DMS53 treated with DMSO at 0.1 percent for 48 hours (cell line): ENCODE results near the gene KLHDC10.
"Not testable (repeated sequence)": the region's sequence is repeated elsewhere in the genome, so short reads cannot be mapped to it uniquely, and the experiment has no call there.

Experiments used
- DNase-seq: peaks from one replicate; lab custom pipeline; 2025; ENCODE audit not compliant: unreplicated experiment; lab: John Stamatoyannopoulos, UW

Gene KLHDC10

DNA sequence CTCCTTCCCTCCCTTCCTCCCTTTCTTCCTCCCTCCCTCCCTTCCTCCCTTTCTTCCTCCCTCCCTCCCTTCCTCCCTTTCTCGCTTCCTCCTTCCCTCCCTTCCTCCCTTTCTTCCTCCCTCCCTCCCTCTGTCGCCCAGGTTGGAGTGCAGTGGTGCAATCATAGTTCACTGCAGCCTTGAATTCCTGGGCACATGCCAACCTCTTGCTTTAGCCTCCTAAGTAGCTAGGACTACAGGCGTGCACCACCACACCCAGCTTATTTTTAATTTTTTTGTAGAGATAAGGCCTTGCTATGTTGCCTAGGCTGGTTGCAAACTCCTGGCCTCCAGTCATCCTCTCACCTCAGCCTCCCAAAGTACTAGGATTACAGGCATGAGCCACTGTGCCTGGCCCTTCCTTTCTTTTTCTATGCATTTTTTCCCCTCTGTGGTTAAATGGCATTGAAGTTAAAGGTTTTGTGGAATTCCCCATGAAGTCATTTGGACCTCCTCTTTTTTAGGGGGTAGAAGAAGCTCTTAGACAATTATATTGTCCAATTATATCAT lies 9.6 kb downstream of the KLHDC10 start:
- no peak for DNase-seq

DNA sequence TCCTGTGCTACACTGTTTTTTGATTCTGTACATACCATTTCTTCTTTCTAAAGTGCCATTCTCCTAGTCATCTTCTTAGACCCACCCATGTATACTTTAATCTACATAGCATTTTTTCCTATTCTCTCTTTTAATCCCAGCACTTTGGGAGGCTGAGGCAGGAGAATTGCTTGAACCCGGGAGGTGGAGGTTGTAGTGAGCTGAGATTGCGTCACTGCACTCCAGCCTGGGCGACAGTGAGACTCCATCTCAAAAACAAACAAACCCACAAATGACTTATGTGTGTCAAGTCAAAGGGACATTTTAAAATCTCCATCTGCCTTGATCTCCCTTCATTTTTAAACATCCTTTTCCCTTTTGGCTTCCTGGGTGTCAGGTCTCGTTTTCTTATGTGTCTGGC lies 13.2 kb downstream of the KLHDC10 start:
- not testable (repeated sequence) for DNase-seq

DNA sequence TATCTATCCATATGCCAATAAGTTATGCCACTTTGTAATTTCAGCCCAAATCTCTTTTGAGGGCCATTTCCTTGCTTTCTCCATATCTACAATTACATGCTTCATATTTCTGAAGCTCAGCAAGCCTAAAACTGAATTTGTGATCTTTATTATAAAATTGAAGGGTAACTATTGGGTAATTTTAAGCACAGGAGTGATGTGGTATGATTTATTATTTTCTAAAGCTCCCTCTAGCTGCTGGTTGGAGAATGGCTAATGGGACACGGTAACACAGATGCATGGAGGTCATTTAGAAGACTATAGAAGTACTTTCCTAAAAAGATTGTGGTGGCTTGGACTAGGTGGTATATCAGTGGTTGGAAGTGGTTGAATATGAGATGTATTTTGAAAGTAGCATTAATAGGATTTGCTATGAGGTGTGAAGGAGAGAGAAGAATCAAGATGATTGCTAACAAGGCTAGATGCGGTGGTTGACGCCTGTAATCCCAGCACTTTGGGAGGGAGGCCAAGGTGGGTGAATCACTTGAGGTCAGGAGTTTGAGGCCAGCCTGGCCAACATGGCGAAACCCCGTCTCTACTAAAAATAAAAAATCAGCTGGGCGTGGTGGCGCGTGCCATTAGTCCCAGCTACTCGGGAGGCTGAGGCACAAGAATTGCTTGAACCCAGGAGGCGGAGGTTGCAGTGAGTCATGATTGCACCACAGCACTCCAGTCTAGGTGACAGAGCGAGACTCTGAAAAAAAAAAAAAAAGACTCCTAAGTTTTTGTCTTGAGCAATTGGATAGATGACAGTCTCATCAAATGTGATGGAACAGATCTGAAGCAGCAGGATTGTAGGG lies 13.9 kb downstream of the KLHDC10 start:
- peak; percentile 11 for DNase-seq

DNA sequence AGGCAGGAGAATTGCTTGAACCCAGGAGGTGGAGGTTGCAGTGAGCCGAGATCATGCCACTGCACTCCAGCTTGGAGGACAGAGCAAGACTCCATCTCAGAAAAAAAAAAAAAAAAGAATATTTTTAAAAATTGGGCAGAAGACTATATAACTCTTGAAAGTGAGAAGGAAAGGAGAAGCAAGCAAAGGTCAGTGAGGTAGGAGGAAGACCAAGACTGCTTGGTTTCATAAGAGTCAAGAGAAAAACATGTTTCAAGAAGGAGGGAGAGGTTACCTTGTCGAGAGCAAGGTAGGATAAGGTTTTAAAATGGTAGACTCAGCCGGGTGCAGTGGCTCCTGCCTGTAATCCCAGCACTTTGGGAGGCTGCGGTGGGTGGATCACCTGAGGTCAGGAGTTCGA lies 14.9 kb downstream of the KLHDC10 start:
- not testable (repeated sequence) for DNase-seq

DNA sequence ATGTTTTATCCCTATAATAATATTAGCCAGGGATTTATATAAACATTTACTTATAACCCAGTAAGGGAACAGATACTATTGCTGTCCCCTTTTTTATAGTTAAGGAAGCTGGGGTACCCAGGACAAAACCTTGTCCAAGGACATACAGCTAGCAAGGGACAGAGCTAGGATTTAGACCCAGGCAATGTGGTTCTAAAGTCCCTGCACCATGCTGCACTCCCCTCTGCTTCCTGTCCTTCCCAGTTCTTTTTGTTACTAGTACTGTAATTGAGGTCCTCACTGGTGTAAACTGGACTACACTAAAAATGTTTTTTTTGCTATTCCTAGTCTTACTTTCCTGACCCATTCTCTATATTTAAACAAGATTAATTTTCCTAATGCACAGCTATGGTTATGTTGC lies 16.6 kb downstream of the KLHDC10 start:
- DNase-seq, result no peak

DNA sequence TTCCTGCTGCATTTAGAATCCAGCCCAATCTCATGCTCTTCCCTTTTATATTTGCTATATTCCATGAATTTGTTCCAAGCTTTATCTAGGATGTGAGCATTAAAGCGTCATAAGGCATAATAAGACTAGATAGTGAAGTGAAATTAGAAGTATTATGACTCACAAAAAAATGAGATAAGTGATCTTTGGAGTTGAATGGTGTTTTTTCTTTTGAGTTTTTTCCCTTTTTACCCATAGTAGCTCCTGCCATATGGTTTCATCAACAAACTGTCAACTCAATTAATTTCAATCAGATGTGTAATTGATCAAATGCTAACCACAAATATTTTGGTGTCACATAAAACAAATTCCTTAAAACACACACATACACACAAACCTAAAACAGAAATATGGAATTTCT lies 17.0 kb downstream of the KLHDC10 start:
- DNase-seq, result no peak

DNA sequence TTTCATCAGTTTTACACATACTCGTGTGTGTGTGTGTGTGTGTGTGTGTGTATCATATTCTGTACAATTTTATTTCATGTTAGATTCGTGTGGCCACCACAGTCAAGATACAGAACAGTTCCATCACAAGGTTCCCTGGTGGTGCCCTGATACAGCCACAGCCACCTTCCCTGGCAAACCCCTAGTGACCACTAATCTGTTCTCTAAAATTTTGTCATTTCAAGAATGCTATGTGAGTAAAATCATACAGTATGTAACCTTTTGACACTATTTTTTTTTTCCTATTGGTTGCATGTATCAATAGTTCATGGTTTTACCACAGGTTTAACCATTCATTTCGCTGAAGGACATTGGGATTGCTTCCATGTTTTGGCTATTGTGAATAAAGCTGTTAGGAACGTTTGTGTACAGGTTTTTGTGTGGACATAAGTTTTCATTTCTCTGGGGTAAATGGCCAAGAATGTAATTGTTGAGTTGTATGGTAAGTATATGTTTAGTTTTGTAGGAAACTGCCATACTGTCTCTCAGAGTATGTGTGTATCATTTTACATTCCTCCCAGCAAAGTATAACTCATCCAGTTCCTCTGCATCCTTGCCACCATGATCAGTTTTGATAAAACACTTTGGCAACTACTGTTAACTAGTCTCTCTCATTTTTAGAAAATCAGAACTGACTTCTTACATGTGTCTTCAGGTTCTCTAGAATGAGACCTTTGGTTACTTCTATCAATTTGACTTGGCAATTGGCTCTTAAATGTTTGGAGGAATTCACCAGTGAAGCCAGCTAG lies 20.6 kb downstream of the KLHDC10 start:
- DNase-seq, result no peak

DNA sequence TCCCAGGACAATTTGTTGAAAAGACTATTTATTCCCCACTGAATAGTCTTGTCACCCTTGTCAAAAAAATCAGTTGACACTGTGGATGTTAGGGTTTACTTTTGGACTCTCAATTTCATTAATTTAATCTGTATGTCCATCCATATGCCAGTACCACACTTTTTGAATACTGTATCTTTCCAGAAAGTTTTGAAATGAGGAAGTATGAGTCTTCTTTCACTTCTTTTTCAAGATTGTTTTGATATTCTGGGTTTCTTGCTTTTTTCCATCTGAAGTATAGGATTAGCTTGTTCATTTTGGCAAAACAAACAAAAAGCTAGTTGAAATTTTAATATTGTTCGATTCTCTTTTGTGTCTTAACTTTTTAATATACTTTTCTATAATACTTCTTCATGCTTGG lies 21.7 kb downstream of the KLHDC10 start:
- no peak for DNase-seq

DNA sequence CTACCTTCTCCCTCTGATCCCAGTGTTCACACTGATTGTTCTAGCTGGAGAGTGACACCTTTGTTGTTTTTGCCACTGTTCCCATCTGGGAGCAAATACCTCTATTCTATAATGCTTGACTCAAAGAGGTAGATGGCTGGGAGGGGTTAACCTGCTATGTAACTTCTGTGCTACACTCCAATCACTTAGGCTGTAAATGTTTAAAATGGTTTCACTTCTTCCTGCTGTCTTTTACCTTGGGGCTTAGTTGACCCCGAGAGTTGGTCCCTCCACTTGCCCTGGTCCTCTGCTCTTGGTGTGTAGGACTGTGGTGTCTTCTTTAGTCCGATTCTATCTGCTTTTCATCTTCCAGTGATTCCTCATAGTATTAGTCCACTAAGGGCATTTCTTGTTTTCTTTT lies 22.3 kb downstream of the KLHDC10 start:
- no peak for DNase-seq

DNA sequence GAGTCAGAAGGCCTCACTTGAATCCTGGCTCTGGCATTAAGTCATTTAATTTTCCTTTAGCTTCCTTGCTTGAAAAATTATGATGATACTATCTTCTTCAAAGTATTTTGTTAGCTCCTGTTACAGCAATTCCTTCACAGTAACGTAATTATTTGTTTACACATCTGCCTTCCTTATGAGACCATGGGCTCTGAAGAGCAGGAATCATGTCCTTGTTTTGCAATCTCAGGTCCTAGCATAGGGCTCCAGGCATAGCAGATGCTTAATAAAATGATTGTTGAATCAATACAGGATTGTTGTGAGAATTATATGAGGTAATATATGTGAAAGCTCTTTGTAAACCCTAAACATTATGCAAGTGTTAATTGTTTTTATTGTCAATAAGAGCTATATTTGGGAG lies 25.5 kb downstream of the KLHDC10 start:
- no peak for DNase-seq

DNA sequence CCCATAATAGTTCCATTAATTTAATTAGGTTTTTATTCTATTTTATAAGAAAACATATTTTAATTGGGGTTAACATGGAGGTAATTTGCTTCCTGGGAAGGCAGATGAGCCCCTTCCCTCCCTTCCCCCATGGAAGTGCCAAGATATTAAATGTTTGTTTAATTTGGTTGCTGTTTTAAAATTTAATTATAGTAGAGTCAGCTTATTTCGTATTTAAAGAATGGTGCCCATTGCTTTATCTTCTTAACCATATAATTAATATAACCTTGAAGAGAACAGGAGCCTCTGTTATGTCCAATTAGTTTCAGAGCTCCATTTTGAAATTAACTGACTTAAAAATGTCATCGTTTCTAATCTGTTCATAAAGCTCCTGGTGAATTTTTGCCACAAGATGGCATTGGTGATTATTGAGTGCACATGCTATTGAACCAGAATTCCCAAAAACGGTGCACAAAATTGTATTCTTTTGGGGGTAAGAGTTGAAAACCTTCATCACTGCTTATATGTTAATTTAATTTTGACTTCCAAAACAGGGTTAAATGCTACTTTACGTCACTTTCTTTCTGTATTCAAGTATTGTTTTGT lies 26.0 kb downstream of the KLHDC10 start:
- DNase-seq, result no peak

DNA sequence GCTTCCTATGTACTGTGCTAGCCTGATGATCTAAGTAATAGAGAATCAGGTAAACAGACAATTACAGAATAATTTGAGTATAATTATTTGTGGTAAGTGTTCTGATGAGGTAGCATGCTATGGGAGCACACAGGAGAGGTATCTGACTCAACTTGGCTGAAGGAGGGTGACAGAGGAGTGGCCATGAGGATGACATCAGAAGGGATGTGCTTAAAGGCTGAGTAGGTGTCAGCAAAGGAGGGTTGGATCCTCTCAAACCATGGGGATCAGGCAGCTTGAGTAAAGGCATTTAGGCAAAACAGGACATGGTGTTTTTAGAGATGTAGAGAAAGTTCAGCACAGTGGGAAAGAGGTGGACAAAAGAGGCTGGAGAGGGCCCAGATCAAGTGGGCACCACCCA lies 29.0 kb downstream of the KLHDC10 start:
- no peak for DNase-seq

DNA sequence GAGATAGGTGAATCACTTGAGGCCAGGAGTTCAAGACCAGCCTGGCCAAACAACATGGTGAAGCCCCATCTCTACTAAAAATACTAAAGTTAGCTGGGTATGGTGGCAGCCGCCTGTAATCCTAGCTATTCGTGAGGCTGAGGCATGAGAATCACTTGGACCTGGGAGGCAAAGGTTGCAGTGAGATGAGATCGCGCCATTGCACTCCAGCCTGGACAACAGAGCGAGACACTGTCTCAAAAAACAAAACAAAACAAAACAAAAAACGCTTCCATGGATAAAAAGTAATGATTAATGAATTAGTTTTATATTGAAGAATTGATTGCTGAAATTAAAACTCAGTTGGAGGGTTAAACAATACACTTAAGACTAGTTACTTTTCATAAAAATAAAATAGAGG lies 32.3 kb downstream of the KLHDC10 start:
- DNase-seq, result no peak

DNA sequence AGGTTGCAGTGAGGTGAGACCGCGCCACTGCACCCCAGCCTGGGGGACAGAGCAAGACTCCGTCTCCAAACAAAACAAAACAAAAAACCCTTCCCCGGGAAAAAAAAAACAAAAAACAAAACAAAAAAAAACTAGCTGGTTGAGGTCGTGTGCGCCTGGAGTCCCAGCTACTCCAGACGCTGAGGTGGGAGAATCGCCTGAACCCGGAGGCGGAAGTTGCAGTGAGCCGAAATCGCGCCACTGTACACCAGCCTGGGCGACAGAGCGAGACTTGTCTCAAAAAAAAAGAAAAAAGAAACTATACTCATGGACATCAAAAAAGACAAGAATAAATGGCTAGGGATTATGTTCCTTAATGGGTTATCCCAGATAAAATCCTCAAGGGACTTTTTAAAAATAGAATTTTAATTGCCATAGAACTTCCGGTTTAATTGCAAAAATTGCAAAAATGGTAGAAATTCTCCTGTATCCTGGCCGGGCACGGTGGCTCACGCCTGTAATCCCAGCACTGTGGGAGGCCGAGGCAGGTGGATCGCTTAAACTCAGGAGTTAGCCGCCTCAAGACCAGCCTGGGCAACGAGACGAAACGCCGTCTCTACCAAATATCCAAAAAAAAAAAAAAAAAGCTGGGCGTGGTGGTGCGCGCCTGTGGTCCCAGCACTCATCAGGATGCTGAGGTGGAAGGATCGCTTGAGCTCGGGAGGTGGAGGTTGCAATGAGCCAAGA lies 37.8 kb downstream of the KLHDC10 start:
- no peak for DNase-seq

DNA sequence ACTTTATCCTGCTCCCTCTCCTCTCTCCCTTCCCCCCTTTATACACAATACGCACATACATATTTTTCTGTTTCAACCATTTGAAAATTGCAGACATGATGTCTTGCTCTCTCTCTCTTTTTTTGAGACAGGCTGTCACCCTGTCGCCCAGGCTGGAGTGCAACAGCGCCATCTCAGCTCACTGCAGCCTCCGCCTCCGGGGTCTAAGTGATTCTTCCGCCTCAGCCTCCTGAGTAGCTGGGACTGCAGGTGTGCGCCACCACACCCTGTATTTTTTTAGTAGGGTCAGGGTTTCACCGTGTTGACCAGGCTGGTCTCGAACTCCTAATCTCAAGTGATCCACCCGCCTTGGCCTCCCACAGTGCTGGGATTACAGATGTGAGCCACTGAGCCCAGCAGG lies 38.5 kb downstream of the KLHDC10 start:
- no peak for DNase-seq

DNA sequence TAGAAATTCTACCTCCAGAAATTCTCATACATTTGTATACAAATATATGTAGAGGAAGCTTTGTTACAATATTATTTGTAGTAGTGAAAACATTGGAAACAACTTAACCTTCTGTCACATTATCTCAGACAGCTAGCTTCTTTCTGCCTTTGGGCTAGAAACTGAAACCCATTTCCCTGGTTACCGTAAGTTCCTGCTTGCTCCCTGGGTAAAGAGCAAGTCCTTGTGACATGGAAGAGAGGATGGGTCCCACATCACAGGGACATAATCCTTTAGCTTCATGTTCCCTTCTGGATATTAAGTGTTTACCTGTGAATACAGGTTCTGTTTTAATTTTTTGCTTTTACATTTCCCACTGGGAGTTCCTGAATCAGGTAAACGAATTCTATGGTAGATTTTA lies 41.8 kb downstream of the KLHDC10 start:
- no peak for DNase-seq

DNA sequence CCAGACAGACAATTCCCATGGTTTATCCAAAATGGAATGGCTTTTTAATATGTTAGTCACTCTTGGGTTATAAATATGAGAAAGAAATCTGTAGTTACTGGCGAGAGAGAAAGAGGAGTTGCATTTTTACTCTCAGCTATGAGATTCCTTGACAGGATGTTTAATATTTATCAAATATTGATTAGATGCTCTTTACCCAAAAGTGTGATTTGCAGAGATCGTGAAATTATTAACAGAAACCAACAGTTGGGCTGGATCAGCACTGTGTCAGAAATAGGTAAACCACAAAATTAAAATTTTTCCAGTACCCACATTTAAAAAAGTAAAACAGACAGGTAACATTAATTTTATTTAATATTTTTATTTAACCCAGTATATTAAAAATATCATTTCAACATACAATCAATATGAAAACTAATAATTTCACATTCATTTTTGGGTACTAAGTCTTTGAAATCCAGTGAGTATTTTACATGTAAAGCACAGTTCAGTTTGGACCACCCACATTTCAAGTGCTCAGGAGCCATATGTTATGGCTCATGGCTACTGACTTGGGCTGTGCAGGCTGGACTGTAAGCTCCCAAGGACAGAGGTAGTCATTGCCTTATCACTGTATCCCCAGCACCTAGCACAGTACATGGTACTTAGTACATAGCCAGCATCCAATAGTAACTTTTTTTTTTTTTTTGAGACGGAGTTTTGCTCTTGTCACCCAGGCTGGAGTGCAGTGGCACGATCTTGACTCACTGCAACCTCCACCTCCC lies 42.5 kb downstream of the KLHDC10 start:
- DNase-seq, result no peak

DNA sequence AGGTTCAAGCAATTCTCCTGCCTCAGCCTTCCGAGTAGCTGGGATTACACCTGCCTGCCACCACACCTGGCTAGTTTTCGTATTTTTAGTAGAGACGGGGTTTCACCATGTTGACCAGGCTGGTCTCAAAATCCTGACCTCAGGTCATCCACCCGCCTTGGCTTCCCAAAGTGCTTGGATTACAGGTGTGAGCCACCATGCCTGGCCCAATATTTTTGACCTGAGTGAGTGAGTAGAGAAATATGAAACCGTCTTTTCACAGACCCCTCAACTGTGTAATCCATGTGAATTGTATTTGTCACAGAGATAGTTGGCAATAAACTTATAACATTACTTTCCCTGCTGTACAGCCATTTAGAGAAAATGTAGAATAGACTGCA lies 43.1 kb downstream of the KLHDC10 start:
- DNase-seq, result not testable (repeated sequence)

DNA sequence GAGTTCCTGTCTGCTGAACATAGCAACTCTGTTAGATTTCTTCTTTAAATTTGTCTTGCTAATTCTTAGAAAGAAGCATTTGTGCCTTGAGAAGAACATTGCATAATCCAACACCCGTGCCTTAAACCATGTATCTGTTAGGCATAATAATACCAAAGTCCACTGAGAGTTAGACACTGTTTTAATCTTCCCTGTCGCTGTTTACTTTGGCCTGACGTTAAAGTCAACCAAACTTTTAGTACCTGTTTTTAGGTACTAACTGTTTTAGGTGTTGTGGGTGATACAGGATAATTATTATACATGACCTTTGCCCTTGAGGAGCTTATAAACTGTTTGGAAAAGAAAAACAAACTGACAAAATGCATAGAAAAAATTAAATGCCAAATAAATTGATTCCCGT lies 43.6 kb downstream of the KLHDC10 start:
- DNase-seq, result no peak

DNA sequence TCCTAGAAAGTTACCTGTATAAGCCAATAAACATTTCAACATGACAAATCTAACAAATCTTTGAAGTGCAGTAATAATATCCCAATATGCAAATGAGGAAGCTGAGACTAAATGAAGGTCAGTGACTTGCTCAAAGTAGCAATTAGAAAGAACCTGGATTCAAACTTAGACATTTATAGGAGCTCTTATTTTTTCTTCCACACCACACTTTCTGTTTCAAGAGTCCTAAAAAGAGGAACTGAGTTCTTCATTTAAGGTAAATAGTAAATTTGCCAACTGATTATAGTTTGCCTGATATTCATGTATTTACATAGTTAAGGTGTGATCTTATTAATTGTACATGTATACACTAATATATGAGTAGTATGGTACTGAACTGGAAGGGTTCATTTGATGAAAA lies 44.0 kb downstream of the KLHDC10 start:
- no peak for DNase-seq
